GM12801 (cell line): ENCODE results near the gene CYP2A6.

ENCODE experiments used
- TF ChIP-seq, protein P1 (sequence below): IDR thresholded peaks from one replicate; pipeline ENCODE4 v1.5.1; 2011; ENCODE audit warnings: control low read depth; ENCODE audit not compliant: insufficient read length; ENCODE audit errors: extremely low read depth

CYP2A6 gene

GRCh38 chr19:40862785-40863184 lies 12.5 kb upstream of the CYP2A6 start:
- TF ChIP-seq, protein P1, sequence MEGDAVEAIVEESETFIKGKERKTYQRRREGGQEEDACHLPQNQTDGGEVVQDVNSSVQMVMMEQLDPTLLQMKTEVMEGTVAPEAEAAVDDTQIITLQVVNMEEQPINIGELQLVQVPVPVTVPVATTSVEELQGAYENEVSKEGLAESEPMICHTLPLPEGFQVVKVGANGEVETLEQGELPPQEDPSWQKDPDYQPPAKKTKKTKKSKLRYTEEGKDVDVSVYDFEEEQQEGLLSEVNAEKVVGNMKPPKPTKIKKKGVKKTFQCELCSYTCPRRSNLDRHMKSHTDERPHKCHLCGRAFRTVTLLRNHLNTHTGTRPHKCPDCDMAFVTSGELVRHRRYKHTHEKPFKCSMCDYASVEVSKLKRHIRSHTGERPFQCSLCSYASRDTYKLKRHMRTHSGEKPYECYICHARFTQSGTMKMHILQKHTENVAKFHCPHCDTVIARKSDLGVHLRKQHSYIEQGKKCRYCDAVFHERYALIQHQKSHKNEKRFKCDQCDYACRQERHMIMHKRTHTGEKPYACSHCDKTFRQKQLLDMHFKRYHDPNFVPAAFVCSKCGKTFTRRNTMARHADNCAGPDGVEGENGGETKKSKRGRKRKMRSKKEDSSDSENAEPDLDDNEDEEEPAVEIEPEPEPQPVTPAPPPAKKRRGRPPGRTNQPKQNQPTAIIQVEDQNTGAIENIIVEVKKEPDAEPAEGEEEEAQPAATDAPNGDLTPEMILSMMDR: no peak

- TF ChIP-seq, protein P1: no peak
Observed at GRCh38 chr19:40862333-40862732, 12.1 kb upstream of the CYP2A6 start.

DNA sequence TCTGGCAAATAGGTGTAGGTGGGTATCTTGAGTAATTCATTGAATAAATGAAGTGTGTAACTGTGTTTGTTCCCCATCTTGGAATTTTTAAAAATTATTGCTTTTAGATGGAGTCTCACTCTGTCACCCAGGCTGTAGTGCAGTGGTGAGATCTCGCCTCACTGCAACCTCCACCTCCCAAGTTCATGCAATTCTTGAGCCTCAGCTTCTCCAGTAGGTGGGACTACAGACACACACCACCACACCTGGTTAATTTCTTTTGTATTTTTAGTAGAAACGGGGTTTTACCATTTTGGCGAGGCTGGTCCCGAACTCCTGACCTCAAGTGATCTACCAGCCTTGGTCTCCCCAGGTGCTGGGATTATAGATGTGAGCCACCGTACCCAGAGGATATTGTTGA lies 7.9 kb upstream of the CYP2A6 start:
- TF ChIP-seq, protein P1: no peak

GRCh38 chr19:40836754-40837429 lies 13.4 kb downstream of the CYP2A6 start:
- TF ChIP-seq, protein P1: no peak

DNA sequence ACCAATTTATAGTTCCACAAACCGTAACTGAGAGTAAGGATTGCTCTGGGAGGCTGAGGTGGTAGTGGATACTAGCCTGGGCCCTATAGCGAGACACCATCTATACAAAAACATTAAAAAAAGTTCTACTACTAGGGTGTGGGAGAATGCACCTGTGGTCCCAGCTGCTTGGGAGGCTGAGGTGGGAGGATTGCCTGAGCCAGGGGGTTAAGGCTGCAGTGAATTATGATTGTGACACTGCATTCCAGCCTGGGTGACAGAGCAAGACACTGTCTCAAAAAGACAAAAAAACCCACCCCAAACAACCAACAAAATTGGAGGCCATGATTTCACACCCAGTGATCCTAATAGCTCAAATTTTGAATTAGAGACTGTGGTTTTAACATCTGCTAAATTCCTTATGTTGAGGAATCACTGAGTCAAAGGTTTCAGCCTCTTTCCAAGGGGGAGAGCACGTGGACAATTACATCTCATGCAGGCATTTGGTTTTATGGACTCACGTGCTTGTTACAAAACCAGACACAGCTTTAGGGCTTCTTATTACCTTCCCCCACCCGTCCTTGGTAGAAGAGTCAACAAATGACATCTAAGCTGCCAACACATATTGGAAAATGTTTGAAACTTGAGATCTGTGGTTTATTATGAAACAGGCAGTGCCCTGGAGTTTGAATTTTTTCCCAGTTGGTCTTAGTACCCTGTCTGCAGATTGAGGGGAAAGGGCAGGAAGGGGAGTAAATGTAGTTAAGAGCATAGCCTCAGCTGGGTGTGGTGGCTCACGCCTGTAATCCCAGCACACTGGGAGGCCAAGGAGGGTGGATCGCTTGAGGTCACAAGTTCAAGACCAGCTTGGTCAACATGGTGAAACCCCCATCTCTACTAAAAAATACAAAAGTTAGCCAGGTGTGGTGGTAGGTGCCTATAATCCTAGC lies 18.5 kb downstream of the CYP2A6 start:
- TF ChIP-seq, protein P1: no peak

DNA sequence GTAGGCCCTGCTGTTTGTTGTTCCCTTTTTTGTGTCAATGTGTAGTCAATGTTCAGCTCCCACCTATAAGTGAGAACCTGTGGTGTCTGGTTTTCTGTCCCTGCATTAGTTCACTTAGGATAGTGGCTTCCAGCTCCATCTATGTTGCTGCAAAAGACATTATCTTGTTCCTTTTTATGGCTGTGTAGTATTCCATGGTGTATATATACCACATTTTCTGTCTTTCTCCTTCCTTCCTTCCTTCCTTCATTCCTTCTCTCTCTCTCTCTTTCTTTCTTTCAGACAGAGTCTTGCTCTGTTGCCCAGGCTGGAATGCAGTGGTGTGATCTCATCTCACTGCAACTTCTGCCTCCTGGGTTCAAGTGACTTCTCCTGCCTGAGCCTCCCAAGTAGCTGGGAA lies 21.0 kb downstream of the CYP2A6 start:
- TF ChIP-seq, protein P1: no peak

- TF ChIP-seq, protein P1: no peak
Observed at GRCh38 chr19:40827386-40828247, 22.6 kb downstream of the CYP2A6 start.
